Loucy (cell line): ENCODE data around the gene CCNF.
A peak's percentile ranks its signal among the peaks of the same experiment; 100 is the strongest.

ENCODE experiments used
- H2AFZ ChIP-seq: fragments of 200-600 bp; sonication (generic); 2 replicates; pipeline ENCODE4 v1.6.0; 2016; ENCODE audit warnings: antibody characterized with exemption, mild to moderate bottlenecking, low read length, moderate library complexity
- H3F3A ChIP-seq: fragments of 200-600 bp; 2 replicates; pipeline ENCODE4 v1.6.0; 2016; ENCODE audit warnings: antibody characterized with exemption, low read depth, mild to moderate bottlenecking
- H3K27me3 ChIP-seq: fragments of 200-600 bp; sonication (generic); 2 replicates; pipeline ENCODE4 v1.6.1; 2014; ENCODE audit warnings: low read length, mild to moderate bottlenecking; ENCODE audit not compliant: insufficient read depth, poor library complexity, severe bottlenecking
- H3K36me3 ChIP-seq: fragments of 200-600 bp; sonication (generic); 2 replicates; pipeline ENCODE4 v1.6.1; 2016; ENCODE audit warnings: low read length; ENCODE audit not compliant: insufficient read depth
- H3K4me1 ChIP-seq: fragments of 200-600 bp; sonication (generic); 2 replicates; pipeline ENCODE4 v1.5.1; 2014; ENCODE audit warnings: low read length, mild to moderate bottlenecking; ENCODE audit not compliant: insufficient read depth, poor library complexity, severe bottlenecking
- H3K4me2 ChIP-seq: fragments of 200-600 bp; sonication (generic); 2 replicates; pipeline ENCODE4 v1.6.0; 2014; ENCODE audit warnings: antibody characterized with exemption, low read length, low read depth, mild to moderate bottlenecking; ENCODE audit not compliant: poor library complexity, severe bottlenecking
- H3K4me3 ChIP-seq: fragments of 200-600 bp; sonication (generic); 2 replicates; pipeline ENCODE4 v1.5.1; 2014; ENCODE audit warnings: low read length, mild to moderate bottlenecking, mixed read lengths; ENCODE audit not compliant: poor library complexity, severe bottlenecking
- H3K79me2 ChIP-seq: fragments of 200-600 bp; sonication (generic); 2 replicates; pipeline ENCODE4 v1.6.1; 2014; ENCODE audit warnings: low read length; ENCODE audit not compliant: insufficient read depth
- H3K9ac ChIP-seq: fragments of 200-600 bp; sonication (generic); 2 replicates; pipeline ENCODE4 v1.6.0; 2014; ENCODE audit warnings: mild to moderate bottlenecking, low read depth, low read length, moderate library complexity; ENCODE audit not compliant: poor library complexity, severe bottlenecking
- H3K9me2 ChIP-seq: fragments of 200-600 bp; sonication (generic); replicated peaks from 2 replicates; pipeline ENCODE4 v1.6.1; 2016; ENCODE audit warnings: low read depth, low read length, mixed read lengths
- H3K9me3 ChIP-seq: fragments of 200-600 bp; sonication (generic); 2 replicates; pipeline ENCODE4 v1.6.1; 2014; ENCODE audit warnings: mild to moderate bottlenecking, antibody characterized with exemption, low read length, low read depth; ENCODE audit not compliant: insufficient read depth
- H4K20me1 ChIP-seq: fragments of 200-600 bp; sonication (generic); 2 replicates; pipeline ENCODE4 v1.6.0; 2014; ENCODE audit warnings: antibody characterized with exemption, low read length, mild to moderate bottlenecking; ENCODE audit not compliant: insufficient read depth, poor library complexity, severe bottlenecking
- CTCF ChIP-seq: fragments of 200-600 bp; sonication (generic); conservative IDR thresholded peaks from 2 replicates; pipeline ENCODE4 v1.5.1; 2014; ENCODE audit warnings: mild to moderate bottlenecking, antibody characterized with exemption, low read length
- EZH2phosphoT487 ChIP-seq: fragments of 200-600 bp; IDR thresholded peaks from 2 replicates; pipeline ENCODE4 v1.6.1; 2018; ENCODE audit warnings: antibody characterized with exemption, mild to moderate bottlenecking, moderate library complexity, borderline replicate concordance

The CCNF gene

DNA sequence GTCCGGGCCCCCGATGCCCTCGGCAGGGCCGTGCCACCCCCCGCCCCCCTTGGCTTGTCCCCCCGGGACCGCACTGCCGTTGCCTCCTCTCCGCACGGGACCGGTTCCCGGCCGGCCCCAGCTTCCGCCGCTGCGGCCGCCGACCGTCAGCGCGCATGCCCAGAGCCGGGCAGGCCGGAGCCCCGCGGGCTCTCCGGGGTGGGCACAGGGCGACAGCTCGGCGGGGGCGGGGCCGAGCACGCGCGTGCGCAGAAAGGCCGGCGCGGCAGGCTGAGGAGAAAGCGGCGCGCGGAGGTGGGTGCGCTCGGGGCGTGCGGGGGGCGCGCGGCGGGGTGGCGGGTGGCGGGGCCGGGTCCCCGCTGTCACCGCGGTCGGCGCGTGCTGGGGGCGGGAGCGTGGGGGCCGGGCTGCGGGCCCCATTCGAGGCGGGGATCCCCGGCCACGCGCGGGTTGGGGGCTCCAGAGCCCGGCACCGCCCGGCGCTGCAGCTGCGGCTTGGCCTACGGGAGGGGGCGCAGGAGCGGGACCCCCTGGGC lies 45.7 kb downstream of the CCNF start, which contains the start of gene TBC1D24:
Gene TBC1D24 (plus strand): TSS at position 251 of the 536 bp plus-strand sequence. CDS start 21,022 bp downstream, outside the sequence.
- TF ChIP-seq CTCF (no peak), EZH2phosphoT487 (no peak)

DNA sequence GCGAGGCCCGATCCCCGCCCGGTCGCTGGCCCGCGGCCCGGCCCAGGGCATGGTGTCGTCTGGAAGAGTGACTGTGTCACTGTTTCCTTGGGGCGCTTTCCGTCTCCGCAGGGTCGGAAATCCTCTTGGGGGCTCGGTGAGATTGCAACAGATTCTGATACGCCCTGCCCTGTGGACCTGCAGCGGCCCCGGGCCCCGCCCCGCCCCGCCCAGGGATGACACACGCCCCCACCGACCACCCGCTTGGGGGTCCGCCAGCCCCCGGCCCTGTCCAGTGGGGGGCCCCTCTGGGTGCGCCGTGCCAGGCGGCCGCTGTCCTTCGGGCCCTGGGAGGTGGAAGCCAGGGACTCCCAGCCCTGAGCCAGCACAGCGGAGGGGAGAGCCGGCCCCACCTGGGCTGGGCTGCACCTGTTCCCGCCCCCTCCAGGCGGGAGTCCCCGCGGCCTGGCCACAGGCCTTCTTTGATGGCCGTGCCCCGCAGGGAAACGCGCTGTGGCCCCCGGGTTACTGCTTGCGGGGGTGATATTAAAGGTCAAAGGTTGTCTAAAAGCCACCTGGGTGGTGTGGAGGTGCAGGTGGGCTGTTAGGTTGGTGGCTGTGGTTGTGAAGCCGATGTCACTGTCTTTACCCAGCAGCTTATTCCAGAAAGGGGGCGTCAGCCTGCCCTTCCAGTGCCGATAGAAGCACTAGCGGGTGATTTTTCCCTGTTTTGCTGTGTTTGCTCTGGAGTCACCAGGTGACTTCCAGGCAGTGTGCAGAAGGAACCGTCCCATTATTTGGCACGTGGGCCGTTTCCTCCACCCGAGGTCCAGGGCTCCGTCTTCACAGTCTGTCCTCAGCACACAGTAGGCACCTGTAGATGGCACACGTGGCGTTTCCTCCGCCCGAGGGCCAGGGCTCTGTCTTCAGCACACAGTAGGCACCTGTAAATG lies 46.4 kb downstream of the CCNF start:
- Histone ChIP-seq H3K27me3 (no peaks in the 10 kb centered on the region), H3K9me2 (no peaks in the 10 kb centered on the region), H3F3A (no peaks in the 10 kb centered on the region), H3K9me3 (no peaks in the 10 kb centered on the region), H3K79me2 (peaks cover 47% of the 10 kb centered on the region), H3K9ac (peak overlapping the region; percentile 52), H4K20me1 (peaks cover 14% of the 10 kb centered on the region), H2AFZ (no peak overlapping the region), H3K36me3 (no peaks in the 10 kb centered on the region), H3K4me3 (peak overlapping the region; percentile 85), H3K4me1 (peaks cover 15% of the 10 kb centered on the region), H3K4me2 (peak overlapping the region; percentile 67)
- TF ChIP-seq EZH2phosphoT487 (no peak), CTCF (no peak)

More for the DNA sequence above, 45.7 kb downstream of the CCNF start, which contains the start of gene TBC1D24:
- Histone ChIP-seq H3K27me3 (no peaks in the 10 kb centered on the region), H3K4me1 (peaks cover 23% of the 10 kb centered on the region), H3K36me3 (no peaks in the 10 kb centered on the region), H3K79me2 (peaks cover 47% of the 10 kb centered on the region), H4K20me1 (peaks cover 14% of the 10 kb centered on the region), H2AFZ (no peak within 1 kb of the TSS), H3K9me3 (no peaks in the 10 kb centered on the region), H3K4me2 (peak within 1 kb of the TSS; percentile 70), H3K9ac (peak within 1 kb of the TSS; percentile 98), H3F3A (no peaks in the 10 kb centered on the region), H3K4me3 (peak within 1 kb of the TSS; percentile 85), H3K9me2 (no peaks in the 10 kb centered on the region)

GRCh38 chr16:2476345-2476720 lies 47.1 kb downstream of the CCNF start:
- Histone ChIP-seq H3K9me2 (no peaks in the 10 kb centered on the region), H3K79me2 (peaks cover 47% of the 10 kb centered on the region), H3K4me1 (peaks cover 12% of the 10 kb centered on the region), H3K9ac (no peak overlapping the region), H3K9me3 (no peaks in the 10 kb centered on the region), H3F3A (no peaks in the 10 kb centered on the region), H4K20me1 (peaks cover 14% of the 10 kb centered on the region), H2AFZ (no peak overlapping the region), H3K36me3 (no peaks in the 10 kb centered on the region), H3K4me3 (peak overlapping the region; percentile 85), H3K27me3 (no peaks in the 10 kb centered on the region), H3K4me2 (peak overlapping the region; percentile 67)
- no peak for TF ChIP-seq EZH2phosphoT487
- TF ChIP-seq CTCF = no peak
